SK-N-DZ (cell line): ENCODE measurements around the gene BRD9.
"Not testable (repeated sequence)": the region's sequence is repeated elsewhere in the genome, so short reads cannot be mapped to it uniquely, and the experiment has no call there.

Experiments used
- DNase-seq: peaks from one replicate; pipeline ENCODE4 v3.0.0-alpha.2; 2015; ENCODE audit warnings: low spot score

Gene BRD9

GRCh38 chr5:923281-923873 lies 30.8 kb upstream of the BRD9 start:
- peak; percentile 69 for DNase-seq

GRCh38 chr5:922436-923280 lies 30.1 kb upstream of the BRD9 start:
- DNase-seq: no peak

GRCh38 chr5:921456-922435 lies 29.1 kb upstream of the BRD9 start:
- no peak for DNase-seq

- DNase-seq: no peak
Observed at GRCh38 chr5:920321-920720, 27.7 kb upstream of the BRD9 start.

- no peak for DNase-seq
Observed at GRCh38 chr5:919356-920000, 26.9 kb upstream of the BRD9 start.

GRCh38 chr5:918717-919116 lies 26.1 kb upstream of the BRD9 start:
- DNase-seq: not testable (repeated sequence)

GRCh38 chr5:916441-917293 lies 24.1 kb upstream of the BRD9 start:
- DNase-seq: no peak

- DNase-seq: no peak
Observed at GRCh38 chr5:915946-916345, 23.3 kb upstream of the BRD9 start.

- not testable (repeated sequence) for DNase-seq
Observed at GRCh38 chr5:915346-915745, 22.7 kb upstream of the BRD9 start.

- no peak for DNase-seq
Observed at GRCh38 chr5:914612-915011, 22.0 kb upstream of the BRD9 start.

- no peak for DNase-seq
Observed at GRCh38 chr5:914174-914573, 21.6 kb upstream of the BRD9 start.

GRCh38 chr5:912280-913091 lies 19.9 kb upstream of the BRD9 start:
- no peak for DNase-seq

GRCh38 chr5:911601-912000 lies 19.0 kb upstream of the BRD9 start:
- no peak for DNase-seq

- no peak for DNase-seq
Observed at GRCh38 chr5:910769-911160, 18.2 kb upstream of the BRD9 start.

GRCh38 chr5:909994-910768 lies 17.6 kb upstream of the BRD9 start:
- DNase-seq: no peak

GRCh38 chr5:909086-909485 lies 16.5 kb upstream of the BRD9 start:
- DNase-seq: no peak

- no peak for DNase-seq
Observed at GRCh38 chr5:908172-908571, 15.6 kb upstream of the BRD9 start.

- DNase-seq: no peak
Observed at GRCh38 chr5:907366-907910, 14.8 kb upstream of the BRD9 start.
